Jurkat, Clone E6-1 (cell line): ENCODE measurements around the gene TUT4. TPM values are rescaled to one million over a fixed set of nuclear protein-coding genes. Genes with fewer than 3 reads are reported as not detected.

Experiments
- DNase-seq: peaks from one replicate; pipeline ENCODE4 v3.0.0-alpha.2; 2011; ENCODE audit warnings: low read depth, low spot score
- H3K4me3 ChIP-seq: 2 replicates; pipeline ENCODE4 v1.5.1; 2011; ENCODE audit warnings: mild to moderate bottlenecking, low read length, control low read depth, moderate library complexity
- polyA plus RNA-seq: library from polyadenylated mRNA; unstranded; fragments of >200 nt; gene quantifications from one replicate; pipeline ENCODE4 v1.2.1, GENCODE V29; 2012; ENCODE audit warnings: missing spikeins; ENCODE audit not compliant: insufficient read length, insufficient read depth

TUT4 gene, protein sequence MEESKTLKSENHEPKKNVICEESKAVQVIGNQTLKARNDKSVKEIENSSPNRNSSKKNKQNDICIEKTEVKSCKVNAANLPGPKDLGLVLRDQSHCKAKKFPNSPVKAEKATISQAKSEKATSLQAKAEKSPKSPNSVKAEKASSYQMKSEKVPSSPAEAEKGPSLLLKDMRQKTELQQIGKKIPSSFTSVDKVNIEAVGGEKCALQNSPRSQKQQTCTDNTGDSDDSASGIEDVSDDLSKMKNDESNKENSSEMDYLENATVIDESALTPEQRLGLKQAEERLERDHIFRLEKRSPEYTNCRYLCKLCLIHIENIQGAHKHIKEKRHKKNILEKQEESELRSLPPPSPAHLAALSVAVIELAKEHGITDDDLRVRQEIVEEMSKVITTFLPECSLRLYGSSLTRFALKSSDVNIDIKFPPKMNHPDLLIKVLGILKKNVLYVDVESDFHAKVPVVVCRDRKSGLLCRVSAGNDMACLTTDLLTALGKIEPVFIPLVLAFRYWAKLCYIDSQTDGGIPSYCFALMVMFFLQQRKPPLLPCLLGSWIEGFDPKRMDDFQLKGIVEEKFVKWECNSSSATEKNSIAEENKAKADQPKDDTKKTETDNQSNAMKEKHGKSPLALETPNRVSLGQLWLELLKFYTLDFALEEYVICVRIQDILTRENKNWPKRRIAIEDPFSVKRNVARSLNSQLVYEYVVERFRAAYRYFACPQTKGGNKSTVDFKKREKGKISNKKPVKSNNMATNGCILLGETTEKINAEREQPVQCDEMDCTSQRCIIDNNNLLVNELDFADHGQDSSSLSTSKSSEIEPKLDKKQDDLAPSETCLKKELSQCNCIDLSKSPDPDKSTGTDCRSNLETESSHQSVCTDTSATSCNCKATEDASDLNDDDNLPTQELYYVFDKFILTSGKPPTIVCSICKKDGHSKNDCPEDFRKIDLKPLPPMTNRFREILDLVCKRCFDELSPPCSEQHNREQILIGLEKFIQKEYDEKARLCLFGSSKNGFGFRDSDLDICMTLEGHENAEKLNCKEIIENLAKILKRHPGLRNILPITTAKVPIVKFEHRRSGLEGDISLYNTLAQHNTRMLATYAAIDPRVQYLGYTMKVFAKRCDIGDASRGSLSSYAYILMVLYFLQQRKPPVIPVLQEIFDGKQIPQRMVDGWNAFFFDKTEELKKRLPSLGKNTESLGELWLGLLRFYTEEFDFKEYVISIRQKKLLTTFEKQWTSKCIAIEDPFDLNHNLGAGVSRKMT (N-terminal part only)
- polyA plus RNA-seq, result 32.9 TPM

DNA sequence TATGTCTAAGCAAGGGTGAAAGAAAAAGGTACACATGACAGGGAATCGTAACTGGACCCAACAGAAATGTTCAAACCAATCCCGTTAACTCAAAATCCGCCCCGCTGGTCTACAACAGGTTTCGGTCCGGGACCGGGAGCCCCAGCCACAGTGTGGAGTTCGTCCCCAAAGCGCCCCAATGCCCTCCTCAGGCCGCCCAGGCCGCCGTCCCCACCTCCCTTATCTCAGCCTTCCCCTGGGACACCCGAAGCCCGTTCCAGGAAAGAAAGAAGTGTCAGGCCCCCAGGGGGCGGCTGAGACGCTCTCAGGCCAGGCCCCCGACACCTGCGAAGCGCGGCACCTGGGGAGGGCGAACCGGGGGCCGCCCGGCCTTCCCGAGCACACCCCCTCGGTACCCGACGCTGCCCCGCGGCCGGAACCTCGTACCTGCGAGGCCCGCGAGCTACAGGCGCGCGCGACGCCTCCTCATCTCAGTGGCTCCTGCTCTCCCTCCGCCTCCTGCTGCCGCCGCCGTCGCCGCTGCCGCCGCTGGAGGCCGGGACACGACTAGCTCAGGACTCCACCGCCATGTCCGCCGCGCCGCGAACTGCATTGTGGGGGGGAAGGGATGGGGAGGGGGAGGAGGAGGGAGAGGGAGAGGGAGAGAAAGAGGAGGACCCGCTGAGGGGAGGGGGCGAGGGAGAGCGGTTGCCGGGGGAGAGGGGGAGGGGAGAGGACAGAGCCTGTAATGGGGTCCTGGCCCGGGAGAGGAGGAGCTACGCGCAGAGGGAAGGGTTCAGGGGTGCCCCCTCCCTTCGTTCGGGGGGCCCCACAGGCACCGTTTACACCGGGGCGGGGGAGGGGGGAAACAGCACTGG, at the start of gene TUT4:
TUT4 (minus strand) TSS at position 588 of the 857 bp plus-strand sequence. CDS start 26,812 bp downstream, outside the sequence.
- peak; percentile 81 for DNase-seq

DNA sequence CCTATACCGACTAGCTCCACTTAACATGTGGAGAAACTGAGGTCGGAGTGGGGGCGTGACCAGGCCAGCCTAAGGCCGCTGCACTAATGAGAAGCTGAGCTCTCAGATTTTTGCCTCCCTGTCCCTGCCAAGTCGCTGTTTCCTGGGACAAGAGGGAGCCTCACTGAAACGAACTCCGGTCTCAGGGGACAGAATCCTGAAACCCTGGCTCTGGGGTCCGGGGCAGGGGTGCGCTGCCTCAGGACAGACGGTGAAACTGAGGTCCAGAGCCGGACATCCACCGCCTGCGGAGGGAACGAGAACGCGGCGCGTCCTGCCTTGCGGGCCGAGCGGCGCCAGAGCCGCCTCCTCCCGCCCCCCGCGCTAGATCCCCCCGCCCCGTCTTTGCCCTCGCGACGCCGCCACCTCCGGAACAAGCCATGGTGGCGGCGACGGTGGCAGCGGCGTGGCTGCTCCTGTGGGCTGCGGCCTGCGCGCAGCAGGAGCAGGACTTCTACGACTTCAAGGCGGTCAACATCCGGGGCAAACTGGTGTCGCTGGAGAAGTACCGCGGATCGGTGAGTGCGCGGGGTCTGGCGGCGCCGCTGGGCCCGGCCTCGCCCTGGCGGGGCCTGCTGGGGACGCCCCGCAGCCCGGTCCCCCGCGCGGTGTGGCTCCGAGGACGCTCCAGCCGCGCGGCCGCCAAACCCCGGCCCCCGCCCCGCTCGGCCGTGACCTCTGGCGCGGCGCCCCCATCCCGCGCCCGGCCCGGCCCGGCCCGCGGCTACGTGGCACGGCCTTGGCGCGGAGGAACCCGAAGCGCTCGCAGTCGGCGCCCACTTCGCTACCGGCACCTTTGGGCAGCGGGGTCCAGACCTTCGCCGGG, 49.3 kb upstream of the TUT4 start, which contains the start of gene GPX7:
GPX7 (plus strand) TSS at position 381 of the 865 bp plus-strand sequence; CDS start at position 420, 39 bp downstream.
- H3K4me3 ChIP-seq, result no peak within 1 kb of the TSS
- DNase-seq, result no peak

More for the DNA sequence above, at the start of gene TUT4:
- H3K4me3 ChIP-seq, result peak within 1 kb of the TSS; percentile 72

DNA sequence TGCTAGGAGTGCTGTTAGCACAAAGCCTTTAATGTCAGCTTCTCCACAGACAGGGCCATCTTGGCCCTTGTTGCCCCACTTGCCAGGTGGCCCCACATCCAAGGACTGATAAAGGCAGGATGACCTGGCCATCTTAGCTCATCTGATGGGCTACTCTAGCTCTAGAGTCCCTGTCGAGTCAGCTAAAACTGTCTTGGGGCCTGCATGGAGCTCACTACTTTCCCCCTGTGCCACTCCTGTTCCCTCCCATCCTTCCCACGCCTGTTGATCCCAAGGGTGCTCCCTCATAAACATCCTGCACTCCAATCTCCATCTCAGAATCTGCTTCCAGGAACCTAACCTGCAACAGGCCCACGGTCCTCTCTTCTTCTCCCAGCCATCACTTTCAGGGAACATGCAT, 48.6 kb upstream of the TUT4 start:
- no peak overlapping the region for H3K4me3 ChIP-seq
- DNase-seq, result no peak

DNA sequence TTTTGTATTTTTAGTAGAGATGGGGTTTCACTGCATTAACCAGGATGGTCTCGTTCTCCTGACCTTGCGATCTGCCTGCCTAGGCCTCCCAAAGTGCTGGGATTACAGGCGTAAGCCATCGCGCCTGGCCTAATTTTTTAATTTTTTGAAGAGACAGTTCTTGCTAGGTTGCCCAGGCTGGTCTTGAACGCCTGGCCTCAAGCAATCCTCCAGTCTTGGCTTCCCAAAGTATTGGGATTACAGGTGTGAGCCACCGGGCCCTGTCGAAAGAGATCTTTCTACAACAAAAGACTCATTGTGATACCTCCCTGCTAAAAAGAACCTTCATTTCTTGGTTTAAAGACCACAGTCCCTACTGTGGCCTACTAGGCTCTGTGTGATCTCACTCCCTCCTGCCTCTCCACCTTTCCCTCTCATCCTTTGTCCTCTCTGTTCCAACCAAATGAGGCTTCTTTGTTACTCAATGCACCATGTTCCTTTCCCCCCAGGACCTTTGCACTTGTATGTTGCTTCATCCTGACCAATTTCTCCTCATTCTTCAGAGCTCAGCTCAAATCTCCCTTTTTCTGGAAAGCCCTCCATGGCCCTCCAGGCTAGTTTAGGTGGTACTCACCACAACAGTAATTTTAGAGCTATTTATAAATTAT, 47.8 kb upstream of the TUT4 start:
- no peak for DNase-seq
- H3K4me3 ChIP-seq, result no peak overlapping the region

DNA sequence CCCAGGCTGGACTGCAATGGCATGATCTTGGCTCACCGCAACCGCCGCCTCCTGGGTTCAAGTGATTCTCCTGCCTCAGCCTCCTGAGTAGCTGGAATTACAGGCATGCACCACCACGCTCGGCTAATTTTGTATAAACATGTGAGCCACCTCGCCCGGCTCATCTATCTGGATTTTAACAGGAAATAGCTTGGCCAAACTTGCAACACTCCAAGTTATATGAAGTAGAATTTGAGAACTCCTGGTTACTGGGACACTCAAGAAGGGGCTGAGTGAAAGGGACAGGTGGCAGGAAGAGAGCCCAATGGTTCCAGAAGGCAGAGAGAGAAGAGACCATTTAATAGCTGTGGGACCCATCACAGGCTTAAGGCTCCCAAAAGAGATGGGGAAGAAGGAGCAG, 46.3 kb upstream of the TUT4 start:
- H3K4me3 ChIP-seq, result no peak overlapping the region
- no peak for DNase-seq

DNA sequence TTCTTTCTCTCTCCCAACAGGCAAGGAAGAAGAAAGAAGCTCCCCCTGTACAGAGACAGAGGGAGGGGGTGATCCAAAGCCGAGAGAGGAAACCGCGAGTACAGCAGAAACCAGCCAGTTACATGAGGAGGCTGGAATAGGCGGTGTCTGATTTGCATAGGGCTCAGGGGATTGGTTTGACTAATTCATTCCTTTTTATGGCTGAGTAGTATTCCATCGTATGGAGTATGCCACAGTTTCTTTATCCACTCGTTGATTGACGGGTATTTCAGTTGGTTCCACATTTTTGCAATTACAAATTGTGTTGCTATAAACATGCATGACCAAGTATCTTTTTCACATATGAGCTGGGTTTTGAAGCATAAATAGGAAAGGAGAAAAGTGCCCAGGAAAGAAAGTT, 45.8 kb upstream of the TUT4 start:
- H3K4me3 ChIP-seq, result no peak overlapping the region
- DNase-seq, result no peak

DNA sequence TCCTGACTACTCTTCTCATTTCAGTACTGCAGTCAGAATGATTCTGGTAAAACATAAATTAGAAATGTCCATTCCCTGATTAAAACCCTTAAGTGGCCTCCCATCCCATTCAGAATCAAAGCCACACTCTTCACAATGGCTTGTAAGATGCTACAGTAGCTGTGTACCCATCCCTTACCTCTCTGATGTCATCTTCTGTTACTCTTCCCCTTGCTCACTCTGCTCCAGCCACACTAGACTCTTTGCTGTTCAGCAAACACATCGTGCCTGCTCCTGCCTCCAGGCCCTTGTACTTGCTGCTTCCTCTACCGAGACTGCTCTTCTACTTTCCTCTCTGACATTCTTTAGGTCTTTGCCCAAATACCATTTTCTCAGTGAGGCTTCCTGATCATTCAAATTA, 45.0 kb upstream of the TUT4 start:
- DNase-seq, result no peak
- no peak overlapping the region for H3K4me3 ChIP-seq

DNA sequence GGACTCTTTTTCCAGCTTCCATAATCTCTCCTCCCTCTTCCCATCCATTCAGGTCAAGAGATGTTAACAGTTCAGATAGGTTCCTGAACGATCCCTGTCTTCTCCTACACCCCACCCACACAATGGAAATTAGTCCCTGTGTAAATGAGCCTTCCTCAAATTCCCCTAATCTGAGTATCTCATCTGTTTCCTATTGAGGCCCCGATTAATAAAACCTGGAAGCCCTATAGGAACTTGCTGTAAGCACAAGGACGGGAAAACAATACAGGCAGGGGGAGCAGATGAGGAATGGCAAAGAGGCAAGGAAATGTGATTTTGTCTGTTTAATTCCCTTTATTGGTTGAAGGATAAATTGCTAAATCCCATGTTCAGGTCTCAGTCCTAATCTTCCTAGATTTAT, 42.2 kb upstream of the TUT4 start:
- DNase-seq, result no peak
- no peak overlapping the region for H3K4me3 ChIP-seq

DNA sequence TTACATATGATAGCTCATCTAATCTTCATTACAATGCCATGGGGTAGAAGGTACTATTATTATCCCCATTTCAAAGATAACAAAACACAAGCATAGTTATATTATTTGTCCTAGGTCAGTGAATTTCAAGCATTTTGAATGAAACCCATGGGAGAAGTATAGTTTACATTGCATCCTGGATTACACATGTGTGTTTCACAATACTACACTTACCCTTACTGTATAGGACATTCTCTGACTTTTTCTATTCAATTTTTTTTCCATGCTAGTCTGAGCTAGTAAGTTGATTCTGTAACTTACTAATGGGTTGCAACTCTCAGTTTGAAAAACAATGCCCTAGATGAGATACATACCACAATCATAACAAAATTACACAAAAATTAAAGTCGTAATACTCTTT, 40.6 kb upstream of the TUT4 start:
- H3K4me3 ChIP-seq, result no peak overlapping the region
- no peak for DNase-seq

DNA sequence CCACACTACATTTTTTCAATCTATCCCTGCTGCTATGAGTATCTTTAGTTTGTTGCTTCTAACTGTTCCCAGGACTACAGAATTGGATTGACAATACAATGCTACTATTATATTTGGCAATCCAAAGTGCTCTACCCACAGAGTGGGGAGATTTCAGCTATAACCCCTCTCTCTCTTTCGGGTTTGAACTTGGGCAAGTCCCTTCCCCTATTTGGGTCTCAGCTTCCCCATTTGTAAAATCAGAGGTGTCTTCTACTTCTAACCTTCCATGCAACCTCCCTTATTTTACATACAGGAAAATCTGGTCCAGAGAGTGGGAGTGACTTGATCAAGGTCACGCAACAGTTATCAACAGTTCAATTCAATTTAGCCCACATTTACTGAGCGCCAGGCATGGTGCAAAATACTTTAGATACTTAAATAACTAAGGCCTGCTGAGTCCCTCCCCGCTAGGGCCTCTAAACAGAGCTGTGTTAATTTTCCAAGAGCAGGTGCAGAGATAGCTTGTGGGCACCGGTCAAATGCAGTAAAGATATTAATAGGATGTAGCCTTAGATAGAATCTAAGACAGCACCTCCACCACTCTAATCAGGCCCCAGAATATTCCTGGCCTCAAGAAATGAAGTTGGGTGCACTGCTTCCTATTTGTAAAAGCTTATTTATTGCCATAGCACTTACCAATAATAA, 39.9 kb upstream of the TUT4 start:
- no peak overlapping the region for H3K4me3 ChIP-seq
- DNase-seq, result no peak

DNA sequence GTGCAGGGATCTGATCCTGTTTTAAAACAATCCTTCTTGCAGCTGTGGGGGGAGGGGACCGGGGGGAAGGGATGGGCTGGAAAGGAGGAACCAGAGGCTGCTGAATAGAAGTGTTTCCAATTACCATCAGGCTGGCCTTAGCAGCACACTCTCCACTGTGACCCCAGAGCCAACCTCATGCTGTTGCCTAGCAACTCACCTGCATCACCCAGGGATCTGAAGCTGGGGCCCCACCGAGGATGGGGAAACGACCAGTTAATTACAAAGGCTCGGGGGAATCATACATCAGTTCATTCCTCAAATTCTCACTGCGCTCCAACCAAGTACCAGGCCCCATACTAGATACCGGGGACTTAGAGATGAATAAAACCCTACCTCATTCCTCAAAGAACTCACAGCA, 37.4 kb upstream of the TUT4 start:
- H3K4me3 ChIP-seq, result no peak overlapping the region
- no peak for DNase-seq

DNA sequence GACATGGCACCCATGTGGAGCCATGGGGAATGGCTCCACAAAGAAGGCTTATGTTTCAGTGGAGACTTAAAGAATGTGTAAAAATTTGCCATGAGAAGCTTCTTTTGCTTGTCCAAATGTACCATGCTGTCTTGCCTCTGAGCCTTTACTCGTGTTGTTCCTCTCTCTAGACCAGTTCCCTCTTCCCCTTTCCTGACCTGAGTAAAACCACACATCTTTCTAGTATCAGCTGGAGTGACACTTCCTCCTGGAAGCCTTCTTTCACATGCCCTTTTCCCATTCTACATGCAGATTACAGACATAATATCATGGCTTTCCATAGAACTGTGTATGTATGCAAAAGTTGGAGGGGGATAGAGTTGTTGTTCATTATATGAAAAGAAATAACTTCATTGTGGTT, 35.6 kb upstream of the TUT4 start:
- H3K4me3 ChIP-seq, result no peak overlapping the region

DNA sequence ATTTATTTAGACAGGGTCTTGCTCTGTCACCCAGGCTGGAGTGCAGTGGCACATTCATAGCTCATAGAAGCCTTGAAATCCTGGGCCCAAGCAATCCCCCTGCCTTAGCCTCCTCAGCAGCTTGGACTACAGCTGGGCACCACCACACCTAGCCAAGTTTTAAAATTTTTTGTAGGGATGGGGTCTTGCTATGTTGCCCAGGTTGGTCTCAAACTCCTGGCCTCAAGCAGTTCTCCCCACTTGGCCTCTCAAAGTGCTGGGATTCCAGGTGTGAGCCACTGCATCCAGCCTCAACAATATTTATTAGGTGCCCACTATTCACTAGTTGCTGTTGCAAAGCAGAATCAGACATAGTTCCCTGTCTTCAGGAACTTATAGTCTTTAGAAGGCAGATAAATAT, 35.1 kb upstream of the TUT4 start:
- H3K4me3 ChIP-seq, result no peak overlapping the region

More for the DNA sequence above, 35.6 kb upstream of the TUT4 start:
- DNase-seq, result no peak

DNA sequence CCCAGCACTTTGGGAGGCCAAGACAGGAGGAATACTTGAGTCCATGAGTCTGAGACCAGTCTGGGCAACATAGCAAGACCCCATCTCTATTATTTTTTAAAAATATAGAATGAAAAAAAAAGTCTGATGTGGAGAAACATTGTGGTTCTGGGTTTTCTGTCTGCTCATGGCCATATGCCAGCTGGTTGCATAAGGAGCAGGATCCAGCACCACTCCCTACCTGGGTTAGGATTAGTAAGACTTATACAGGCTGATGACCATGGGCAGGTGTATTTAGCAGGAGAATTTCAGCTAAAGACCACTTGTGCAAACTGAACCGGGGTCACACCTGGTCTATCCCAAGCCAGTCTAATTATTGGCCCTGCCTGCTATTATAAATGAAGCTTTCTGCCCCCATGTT, 32.6 kb upstream of the TUT4 start:
- no peak overlapping the region for H3K4me3 ChIP-seq
- DNase-seq, result no peak

More for the DNA sequence above, 35.1 kb upstream of the TUT4 start:
- no peak for DNase-seq

DNA sequence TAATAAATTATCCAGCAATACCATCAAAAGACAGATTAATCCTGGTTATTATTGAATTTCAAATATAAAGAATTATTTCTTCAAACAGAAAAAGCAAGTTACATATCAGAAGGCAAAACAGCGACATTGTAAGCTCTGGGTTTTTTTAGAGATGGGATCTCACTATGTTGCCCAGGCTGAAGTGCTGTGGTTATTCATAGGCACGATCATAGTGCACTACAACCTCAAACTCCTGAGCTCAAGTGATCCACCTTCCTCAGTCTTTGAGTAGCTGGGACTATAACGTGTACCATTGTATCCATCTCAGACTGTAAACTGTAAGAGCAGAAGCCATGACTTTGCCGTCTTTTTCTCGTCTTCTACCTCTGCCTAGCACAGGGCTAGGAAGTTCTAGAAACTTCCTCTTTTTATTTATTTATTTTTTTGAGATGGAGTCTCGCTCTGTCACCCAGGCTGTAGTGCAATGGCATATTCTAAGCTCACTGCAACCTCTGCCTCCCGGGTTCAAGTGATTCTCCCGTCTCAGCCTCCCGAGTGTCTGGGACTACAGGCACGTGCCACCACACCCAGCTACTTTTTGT, 29.3 kb upstream of the TUT4 start:
- no peak overlapping the region for H3K4me3 ChIP-seq
- no peak for DNase-seq

DNA sequence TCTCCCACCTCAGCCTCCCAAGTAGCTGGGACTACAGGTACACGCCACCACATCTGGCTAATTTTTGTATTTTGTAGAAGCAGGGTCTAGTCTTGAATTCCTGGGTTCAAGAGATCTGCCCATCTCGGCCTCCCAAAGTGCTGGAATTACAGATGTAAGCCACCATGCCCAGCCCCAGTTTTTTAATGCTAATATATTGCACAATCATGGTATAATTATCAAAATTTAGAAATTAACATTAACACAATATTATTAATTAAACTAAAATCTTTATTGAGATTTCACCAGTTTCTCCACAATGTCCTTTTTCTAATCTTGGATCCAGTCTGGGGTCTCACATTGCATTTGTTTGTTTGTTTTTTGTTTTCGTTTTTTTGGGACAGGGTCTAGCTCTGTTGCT, 27.4 kb upstream of the TUT4 start:
- no peak overlapping the region for H3K4me3 ChIP-seq

More for the DNA sequence above, 27.4 kb upstream of the TUT4 start:
- no peak for DNase-seq
